ENCODE data around the gene CEP19. TPM values are rescaled to one million over a fixed set of nuclear protein-coding genes. Genes with fewer than 3 reads are reported as not detected.

Gene CEP19
- total RNA-seq, 1 experiment from 2014 or later, result 7.1 TPM

DNA sequence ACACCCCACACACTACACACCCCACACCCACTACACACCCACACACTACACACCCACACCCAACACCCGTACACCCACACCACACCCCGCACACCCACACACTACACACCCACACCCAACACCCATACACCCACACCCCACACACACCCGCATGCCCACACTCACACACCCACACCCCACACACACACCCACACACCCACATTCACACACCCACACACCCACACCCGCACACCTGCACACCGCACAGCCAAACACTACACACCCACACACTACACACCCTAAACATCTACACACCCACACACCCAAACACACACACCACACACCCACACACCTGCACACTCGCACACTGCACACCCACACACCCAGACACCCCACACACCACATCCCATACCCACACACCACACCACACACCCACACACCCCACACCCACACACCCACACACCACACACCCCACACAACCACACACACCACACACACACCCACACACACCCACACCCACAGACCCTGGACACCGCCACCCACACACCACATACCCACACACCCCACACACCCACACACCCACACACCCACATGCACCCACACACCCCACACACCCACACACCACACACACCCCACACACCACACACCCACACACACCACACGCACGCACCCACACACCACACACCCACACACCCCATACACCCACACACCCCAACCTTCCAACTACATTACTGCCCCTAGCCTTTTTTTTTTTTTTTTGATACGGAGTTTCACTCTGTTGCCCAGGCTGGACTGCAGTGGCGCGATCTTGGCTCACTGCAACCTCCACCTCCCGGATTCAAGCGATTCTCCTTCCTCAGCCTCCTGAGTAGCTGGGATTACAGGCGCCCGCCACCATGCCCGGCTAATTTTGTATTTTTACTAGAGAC, 16.9 kb downstream of the CEP19 start:
- no peak for ATAC-seq
- no TSS peak for BruUV-seq (replicated peaks)
- Histone ChIP-seq H3K4me3 (ENCODE audit: low read depth in 2 of 2, low read length in 2 of 2) (no peak overlapping the region), H3K27me3 (ENCODE audit: control insufficient read depth, insufficient read depth, low read length) (no peaks in the 10 kb centered on the region), H3K27ac (ENCODE audit: low read length) (no peak overlapping the region), H3K36me3 (ENCODE audit: control insufficient read depth, insufficient read depth, low read length) (no peaks in the 10 kb centered on the region), H3K4me1 (ENCODE audit: control insufficient read depth, insufficient read depth, low read length) (no peaks in the 10 kb centered on the region), H3K9me3 (ENCODE audit: control insufficient read depth, insufficient read depth, low read depth, low read length) (no peaks in the 10 kb centered on the region)
- DNase-seq (ENCODE audit: low read depth, low spot score), result no peak
- in situ Hi-C loops (cut with HindIII; ENCODE audit: low pct_unique_long_range_greater_than_20kb, low sequenced_read_pairs) (no loop called here), intact Hi-C loops (cut with micrococcal nuclease; ENCODE audit: unreplicated experiment) (no loop called here)
- ChIA-PET CTCF (no interaction called here), POLR2A (interaction anchor here (0.5 kb wide), 1 partner anchor 88 kb away, joined by 3 read pairs; no protein-coding TSS in a partner anchor)
- TF ChIP-seq TCF7L2 (IDR thresholded peaks at IDR 0.05; ENCODE audit: low read depth, low read length) (no peak), SIN3A (IDR thresholded peaks at IDR 0.05; ENCODE audit: borderline replicate concordance, insufficient read depth, low read depth, low read length) (no peak), POLR2AphosphoS5 (IDR thresholded peaks at IDR 0.05; ENCODE audit: low read depth, low read length) (no peak)
- TF ChIP-seq, protein P1, sequence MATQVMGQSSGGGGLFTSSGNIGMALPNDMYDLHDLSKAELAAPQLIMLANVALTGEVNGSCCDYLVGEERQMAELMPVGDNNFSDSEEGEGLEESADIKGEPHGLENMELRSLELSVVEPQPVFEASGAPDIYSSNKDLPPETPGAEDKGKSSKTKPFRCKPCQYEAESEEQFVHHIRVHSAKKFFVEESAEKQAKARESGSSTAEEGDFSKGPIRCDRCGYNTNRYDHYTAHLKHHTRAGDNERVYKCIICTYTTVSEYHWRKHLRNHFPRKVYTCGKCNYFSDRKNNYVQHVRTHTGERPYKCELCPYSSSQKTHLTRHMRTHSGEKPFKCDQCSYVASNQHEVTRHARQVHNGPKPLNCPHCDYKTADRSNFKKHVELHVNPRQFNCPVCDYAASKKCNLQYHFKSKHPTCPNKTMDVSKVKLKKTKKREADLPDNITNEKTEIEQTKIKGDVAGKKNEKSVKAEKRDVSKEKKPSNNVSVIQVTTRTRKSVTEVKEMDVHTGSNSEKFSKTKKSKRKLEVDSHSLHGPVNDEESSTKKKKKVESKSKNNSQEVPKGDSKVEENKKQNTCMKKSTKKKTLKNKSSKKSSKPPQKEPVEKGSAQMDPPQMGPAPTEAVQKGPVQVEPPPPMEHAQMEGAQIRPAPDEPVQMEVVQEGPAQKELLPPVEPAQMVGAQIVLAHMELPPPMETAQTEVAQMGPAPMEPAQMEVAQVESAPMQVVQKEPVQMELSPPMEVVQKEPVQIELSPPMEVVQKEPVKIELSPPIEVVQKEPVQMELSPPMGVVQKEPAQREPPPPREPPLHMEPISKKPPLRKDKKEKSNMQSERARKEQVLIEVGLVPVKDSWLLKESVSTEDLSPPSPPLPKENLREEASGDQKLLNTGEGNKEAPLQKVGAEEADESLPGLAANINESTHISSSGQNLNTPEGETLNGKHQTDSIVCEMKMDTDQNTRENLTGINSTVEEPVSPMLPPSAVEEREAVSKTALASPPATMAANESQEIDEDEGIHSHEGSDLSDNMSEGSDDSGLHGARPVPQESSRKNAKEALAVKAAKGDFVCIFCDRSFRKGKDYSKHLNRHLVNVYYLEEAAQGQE (IDR thresholded peaks at IDR 0.05; ENCODE audit: insufficient read depth in 1 of 2, low read depth in 2 of 2, low read length in 1 of 2), result no peak
- TF ChIP-seq, protein P2, sequence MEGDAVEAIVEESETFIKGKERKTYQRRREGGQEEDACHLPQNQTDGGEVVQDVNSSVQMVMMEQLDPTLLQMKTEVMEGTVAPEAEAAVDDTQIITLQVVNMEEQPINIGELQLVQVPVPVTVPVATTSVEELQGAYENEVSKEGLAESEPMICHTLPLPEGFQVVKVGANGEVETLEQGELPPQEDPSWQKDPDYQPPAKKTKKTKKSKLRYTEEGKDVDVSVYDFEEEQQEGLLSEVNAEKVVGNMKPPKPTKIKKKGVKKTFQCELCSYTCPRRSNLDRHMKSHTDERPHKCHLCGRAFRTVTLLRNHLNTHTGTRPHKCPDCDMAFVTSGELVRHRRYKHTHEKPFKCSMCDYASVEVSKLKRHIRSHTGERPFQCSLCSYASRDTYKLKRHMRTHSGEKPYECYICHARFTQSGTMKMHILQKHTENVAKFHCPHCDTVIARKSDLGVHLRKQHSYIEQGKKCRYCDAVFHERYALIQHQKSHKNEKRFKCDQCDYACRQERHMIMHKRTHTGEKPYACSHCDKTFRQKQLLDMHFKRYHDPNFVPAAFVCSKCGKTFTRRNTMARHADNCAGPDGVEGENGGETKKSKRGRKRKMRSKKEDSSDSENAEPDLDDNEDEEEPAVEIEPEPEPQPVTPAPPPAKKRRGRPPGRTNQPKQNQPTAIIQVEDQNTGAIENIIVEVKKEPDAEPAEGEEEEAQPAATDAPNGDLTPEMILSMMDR (IDR thresholded peaks at IDR 0.05), result no peak

GRCh38 chr3:196694202-196694638, 17.8 kb downstream of the CEP19 start:
- Histone ChIP-seq H3K27me3 (ENCODE audit: control insufficient read depth, insufficient read depth, low read length) (no peaks in the 10 kb centered on the region), H3K4me3 (ENCODE audit: low read depth in 2 of 2, low read length in 2 of 2) (no peak overlapping the region), H3K9me3 (ENCODE audit: control insufficient read depth, insufficient read depth, low read depth, low read length) (no peaks in the 10 kb centered on the region), H3K27ac (ENCODE audit: low read length) (no peak overlapping the region), H3K4me1 (ENCODE audit: control insufficient read depth, insufficient read depth, low read length) (no peaks in the 10 kb centered on the region), H3K36me3 (ENCODE audit: control insufficient read depth, insufficient read depth, low read length) (no peaks in the 10 kb centered on the region)
- TF ChIP-seq TCF7L2 (IDR thresholded peaks at IDR 0.05; ENCODE audit: low read depth, low read length), result no peak
- no peak for TF ChIP-seq SIN3A (IDR thresholded peaks at IDR 0.05; ENCODE audit: borderline replicate concordance, insufficient read depth, low read depth, low read length)
- TF ChIP-seq, protein P1 (IDR thresholded peaks at IDR 0.05; ENCODE audit: insufficient read depth in 1 of 2, low read depth in 2 of 2, low read length in 1 of 2), result no peak
- TF ChIP-seq, protein P2 (IDR thresholded peaks at IDR 0.05), result no peak
- TF ChIP-seq POLR2AphosphoS5 (IDR thresholded peaks at IDR 0.05; ENCODE audit: low read depth, low read length), result no peak
- intact Hi-C loops (cut with micrococcal nuclease; ENCODE audit: unreplicated experiment), result no loop called here
- no peak for DNase-seq (ENCODE audit: low read depth, low spot score)
- CTCF ChIA-PET, result interaction anchor here (0.8 to 1.6 kb wide), 2 partner anchors 84 to 91 kb away, joined by 3 to 5 read pairs; no protein-coding TSS in a partner anchor
- peak; percentile 39; the same call in 1 of the 2 replicates for ATAC-seq
- POLR2A ChIA-PET, result no interaction called here
- no TSS peak for BruUV-seq (replicated peaks)
- in situ Hi-C loops (cut with HindIII; ENCODE audit: low pct_unique_long_range_greater_than_20kb, low sequenced_read_pairs), result no loop called here
